GM12875 (cell line): ENCODE measurements around the gene ZNF548.

Experiments
- H3K4me3 ChIP-seq: one replicate; pipeline ENCODE4 v1.5.1; 2011; ENCODE audit warnings: low read depth, low read length, control low read depth
- TF ChIP-seq, protein P1 (sequence below): IDR thresholded peaks from 2 replicates; pipeline ENCODE4 v1.5.1; 2011; ENCODE audit warnings: low read depth, mild to moderate bottlenecking, control low read depth, inconsistent platforms, low read length, moderate library complexity, borderline replicate concordance; ENCODE audit not compliant: insufficient read depth

The ZNF548 gene

DNA sequence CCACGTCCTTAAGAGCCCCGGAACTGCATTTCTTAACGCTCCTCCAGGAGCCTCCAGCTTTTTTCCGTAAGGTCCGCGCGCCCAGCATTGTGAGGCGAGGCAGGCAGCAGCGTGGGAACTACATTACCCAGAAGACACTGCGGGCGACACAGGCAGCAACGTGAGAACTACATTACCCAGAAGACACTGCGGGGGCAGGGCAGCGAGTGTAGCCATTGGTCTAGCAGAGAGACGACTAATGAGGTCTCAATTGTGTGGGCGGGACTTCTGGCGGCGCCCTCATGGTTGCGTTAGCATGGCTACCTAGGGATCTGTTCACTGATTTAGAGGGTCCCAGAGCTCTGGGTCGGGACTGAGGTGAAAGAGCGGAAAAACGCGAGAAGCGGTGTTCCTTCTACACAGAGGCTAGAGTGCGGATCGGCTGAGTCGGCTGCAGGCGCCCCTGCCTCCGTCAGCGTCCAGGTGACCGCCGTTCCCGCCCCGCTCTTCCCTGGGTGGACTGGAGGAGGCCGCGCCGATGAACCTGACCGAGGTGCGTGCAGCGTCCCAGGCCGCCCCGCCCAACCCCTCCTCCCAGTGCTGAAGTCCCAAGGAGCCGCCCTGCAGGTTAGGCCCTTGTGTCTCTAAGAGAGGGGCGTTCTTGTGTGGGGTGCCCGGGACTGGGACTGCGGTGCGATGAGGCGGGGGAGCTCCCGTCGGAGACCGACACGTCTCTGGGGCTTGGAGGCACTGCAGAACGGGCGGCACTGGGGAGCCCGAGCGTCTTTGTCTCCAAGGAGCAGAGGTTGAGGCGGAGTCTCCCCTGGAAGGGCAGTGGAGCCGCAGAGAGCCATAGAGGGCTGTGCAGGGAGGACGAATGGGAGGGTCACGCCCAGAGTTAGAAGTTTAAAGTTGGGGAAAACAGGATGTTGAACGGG, 45.7 kb downstream of the ZNF548 start, which contains the start of gene ZNF749:
TSS of gene ZNF749 (plus strand) at position 264 of the 917 bp plus-strand sequence. CDS start at position 518, 254 bp downstream.
- TF ChIP-seq, protein P1, sequence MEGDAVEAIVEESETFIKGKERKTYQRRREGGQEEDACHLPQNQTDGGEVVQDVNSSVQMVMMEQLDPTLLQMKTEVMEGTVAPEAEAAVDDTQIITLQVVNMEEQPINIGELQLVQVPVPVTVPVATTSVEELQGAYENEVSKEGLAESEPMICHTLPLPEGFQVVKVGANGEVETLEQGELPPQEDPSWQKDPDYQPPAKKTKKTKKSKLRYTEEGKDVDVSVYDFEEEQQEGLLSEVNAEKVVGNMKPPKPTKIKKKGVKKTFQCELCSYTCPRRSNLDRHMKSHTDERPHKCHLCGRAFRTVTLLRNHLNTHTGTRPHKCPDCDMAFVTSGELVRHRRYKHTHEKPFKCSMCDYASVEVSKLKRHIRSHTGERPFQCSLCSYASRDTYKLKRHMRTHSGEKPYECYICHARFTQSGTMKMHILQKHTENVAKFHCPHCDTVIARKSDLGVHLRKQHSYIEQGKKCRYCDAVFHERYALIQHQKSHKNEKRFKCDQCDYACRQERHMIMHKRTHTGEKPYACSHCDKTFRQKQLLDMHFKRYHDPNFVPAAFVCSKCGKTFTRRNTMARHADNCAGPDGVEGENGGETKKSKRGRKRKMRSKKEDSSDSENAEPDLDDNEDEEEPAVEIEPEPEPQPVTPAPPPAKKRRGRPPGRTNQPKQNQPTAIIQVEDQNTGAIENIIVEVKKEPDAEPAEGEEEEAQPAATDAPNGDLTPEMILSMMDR = no peak
- H3K4me3 ChIP-seq = peak within 1 kb of the TSS; percentile 87

DNA sequence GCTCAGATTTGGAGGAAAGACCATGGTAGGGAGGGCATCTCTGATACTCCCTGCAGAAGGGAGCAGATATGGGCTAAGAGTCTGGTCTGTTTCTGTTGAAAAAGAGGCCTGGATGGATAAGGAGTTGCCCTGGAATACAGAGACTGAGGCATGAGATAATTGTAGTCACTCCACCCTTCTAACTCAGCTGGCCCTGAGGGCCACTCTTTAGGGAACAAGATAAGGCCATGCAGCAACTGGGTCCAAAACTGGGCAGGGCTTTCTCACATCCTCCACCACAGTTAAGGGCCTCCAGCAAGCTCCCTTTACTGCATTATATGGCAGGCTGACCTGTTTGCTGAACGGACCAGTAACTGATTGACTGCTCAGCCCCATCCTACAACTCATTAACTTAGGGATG, 46.8 kb downstream of the ZNF548 start:
- no peak overlapping the region for H3K4me3 ChIP-seq
- TF ChIP-seq, protein P1 = no peak

DNA sequence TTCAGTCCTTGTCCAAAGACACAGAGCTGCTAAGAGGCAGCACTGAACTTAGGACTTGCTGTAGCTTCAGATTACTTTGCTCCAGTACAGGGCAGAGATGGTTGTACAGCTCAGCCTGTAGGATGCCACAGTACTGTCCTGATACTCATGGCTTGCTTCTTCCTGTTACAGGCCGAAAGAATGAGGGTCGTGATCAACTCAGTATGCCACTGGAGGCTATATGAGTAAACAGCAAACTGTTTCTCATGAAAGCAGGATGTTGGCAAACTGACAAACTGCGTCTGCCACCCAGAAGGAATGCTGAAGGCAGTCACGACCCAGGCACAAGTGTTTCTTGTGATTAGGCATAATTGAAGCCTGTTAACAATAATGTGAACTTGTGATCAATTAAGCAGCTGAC, 48.3 kb downstream of the ZNF548 start:
- TF ChIP-seq, protein P1 = no peak
- H3K4me3 ChIP-seq = no peak overlapping the region

DNA sequence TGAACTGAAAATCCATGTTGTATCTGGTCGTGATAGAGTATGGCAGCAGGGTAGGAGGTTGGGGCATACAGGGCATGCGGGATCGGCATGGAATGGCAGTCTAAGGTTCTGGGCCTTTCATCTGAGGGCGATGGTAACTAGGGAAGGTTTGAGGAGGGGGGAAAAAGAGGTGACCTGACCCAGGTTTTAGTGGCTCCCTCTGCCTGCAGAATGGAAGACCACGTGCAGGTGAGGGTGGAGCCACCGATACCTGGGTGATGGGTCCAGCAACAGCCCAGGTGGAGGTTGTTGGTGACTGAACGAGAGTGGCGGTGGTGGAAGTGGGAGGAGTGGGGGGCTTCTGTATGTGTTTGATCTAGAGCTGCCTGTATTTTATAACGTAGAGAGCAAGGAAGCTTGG, 49.3 kb downstream of the ZNF548 start:
- H3K4me3 ChIP-seq = no peak overlapping the region
- TF ChIP-seq, protein P1 = no peak

DNA sequence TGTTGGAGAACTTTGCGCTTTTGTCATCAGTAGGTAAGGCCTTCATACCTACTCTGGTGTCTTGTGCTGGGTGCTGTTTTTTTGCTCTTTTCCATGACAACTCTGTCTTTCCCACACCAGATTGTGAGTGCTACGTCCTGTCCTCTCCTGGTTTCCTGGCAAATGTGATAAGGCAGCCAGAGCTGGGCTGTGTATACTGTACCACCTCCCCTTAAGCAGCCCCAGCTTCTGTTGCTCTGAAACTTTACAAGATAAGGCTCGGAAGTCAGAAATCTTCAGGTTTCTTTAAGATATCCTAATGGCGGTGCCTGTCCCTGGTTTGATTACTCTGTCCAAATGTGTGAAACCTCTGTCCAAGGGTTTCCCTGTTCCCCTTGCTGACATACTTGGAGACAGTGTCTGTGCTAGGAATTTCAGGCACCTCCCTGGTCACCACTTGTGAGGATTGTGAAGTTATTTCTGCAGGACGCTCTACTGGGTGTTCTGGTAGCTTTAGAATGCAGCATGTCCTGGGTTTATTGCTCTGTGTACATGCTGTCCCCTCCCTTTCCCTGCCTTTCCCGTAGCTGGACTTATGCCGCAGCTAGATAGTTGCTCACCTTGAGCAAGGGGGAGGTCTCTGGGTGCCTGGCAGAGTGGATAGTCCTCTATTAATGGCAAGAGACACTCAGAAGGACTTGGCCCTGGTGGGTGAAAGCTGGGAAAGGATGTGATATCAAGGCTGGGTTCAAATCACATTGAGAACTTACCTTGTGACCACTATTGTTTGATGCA, 52.5 kb downstream of the ZNF548 start:
- TF ChIP-seq, protein P1 = no peak
- H3K4me3 ChIP-seq = no peak overlapping the region

DNA sequence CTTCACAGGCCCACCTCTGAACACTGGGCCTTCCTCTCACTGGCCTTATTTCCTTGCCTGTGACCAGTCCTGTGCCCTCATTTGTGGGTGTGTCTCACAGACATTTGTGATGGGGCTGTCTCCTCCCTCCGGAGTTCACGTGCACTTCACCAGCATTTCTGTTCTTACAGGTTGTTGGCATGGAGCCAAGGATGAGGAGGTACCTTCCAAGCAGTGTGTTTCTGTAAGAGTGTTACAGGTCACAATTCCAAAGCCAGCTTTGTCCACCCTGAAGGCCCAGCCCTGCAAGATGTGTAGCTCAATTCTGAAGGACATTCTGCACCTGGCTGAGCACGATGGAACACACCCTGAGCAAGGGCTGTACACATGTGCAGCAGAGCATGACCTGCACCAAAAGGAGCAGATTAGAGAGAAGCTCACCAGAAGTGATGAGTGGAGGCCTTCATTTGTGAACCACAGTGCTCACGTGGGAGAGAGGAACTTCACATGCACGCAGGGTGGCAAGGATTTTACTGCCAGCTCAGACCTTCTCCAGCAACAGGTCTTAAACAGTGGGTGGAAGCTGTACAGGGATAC, 53.6 kb downstream of the ZNF548 start:
- TF ChIP-seq, protein P1 = no peak

More for the DNA sequence above, 53.6 kb downstream of the ZNF548 start:
- H3K4me3 ChIP-seq = no peak overlapping the region
